ENCODE measurements around the gene DNAH14. TPM values are rescaled to one million over a fixed set of nuclear protein-coding genes. Genes with fewer than 3 reads are reported as not detected.

DNAH14 gene
- total RNA-seq, 1 experiment from 2014 or later: 57.3 TPM

- no peaks in the 10 kb centered on the region for H3K36me3 Mint-ChIP-seq (ENCODE audit: insufficient read depth, unreplicated experiment)
- BruUV-seq (replicated peaks): no TSS peak
- H3K27me3 Mint-ChIP-seq (ENCODE audit: insufficient read depth, unreplicated experiment): no peaks in the 10 kb centered on the region
- DNase-seq: no peak
- H3K27ac Mint-ChIP-seq (ENCODE audit: unreplicated experiment): no peak overlapping the region
- CTCF ChIA-PET: no interaction called here
- intact Hi-C loops (cut with micrococcal nuclease; ENCODE audit: unreplicated experiment): no loop called here
- Histone ChIP-seq H3K4me1 (peaks cover 6% of the 10 kb centered on the region), H3K9me3 (no peaks in the 10 kb centered on the region), H3K27me3 (replicated peaks; ENCODE audit: control insufficient read depth, insufficient read depth, low read length) (no peaks in the 10 kb centered on the region), H3K36me3 (ENCODE audit: control insufficient read depth, insufficient read depth, low read length) (no peaks in the 10 kb centered on the region), H3K4me3 (ENCODE audit: low read depth, low read length) (no peak overlapping the region)
- peaks cover 11% of the 10 kb centered on the region for H3K4me1 Mint-ChIP-seq (ENCODE audit: low read depth, unreplicated experiment)
- peak overlapping the region; percentile 10 for H3K4me3 Mint-ChIP-seq (ENCODE audit: unreplicated experiment)
- H3K9me3 Mint-ChIP-seq (ENCODE audit: unreplicated experiment): no peaks in the 10 kb centered on the region
- TF ChIP-seq CTCF (IDR thresholded peaks at IDR 0.05; ENCODE audit: insufficient read depth in 1 of 2, low read depth in 1 of 2, low read length in 1 of 2, severe bottlenecking in 1 of 2, unreplicated experiment in 1 of 2): no peak
- POLR2A ChIA-PET: no interaction called here
Measured at GRCh38 chr1:225447650-225448089, 518.2 kb downstream of the DNAH14 start.

GRCh38 chr1:225448146-225448805, 518.8 kb downstream of the DNAH14 start:
- TF ChIP-seq CTCF (IDR thresholded peaks at IDR 0.05; ENCODE audit: insufficient read depth in 1 of 2, low read depth in 1 of 2, low read length in 1 of 2, severe bottlenecking in 1 of 2, unreplicated experiment in 1 of 2): no peak
- H3K36me3 ChIP-seq (ENCODE audit: control insufficient read depth, insufficient read depth, low read length): no peaks in the 10 kb centered on the region
- DNase-seq: no peak
- H3K9me3 ChIP-seq: no peaks in the 10 kb centered on the region
- BruUV-seq (replicated peaks): no TSS peak
- H3K27ac Mint-ChIP-seq (ENCODE audit: unreplicated experiment): no peak overlapping the region
- intact Hi-C loops (cut with micrococcal nuclease; ENCODE audit: unreplicated experiment): no loop called here
- no peaks in the 10 kb centered on the region for H3K9me3 Mint-ChIP-seq (ENCODE audit: unreplicated experiment)
- H3K4me3 ChIP-seq (ENCODE audit: low read depth, low read length): no peak overlapping the region
- H3K36me3 Mint-ChIP-seq (ENCODE audit: insufficient read depth, unreplicated experiment): no peaks in the 10 kb centered on the region
- H3K27me3 Mint-ChIP-seq (ENCODE audit: insufficient read depth, unreplicated experiment): no peaks in the 10 kb centered on the region
- ChIA-PET CTCF (no interaction called here), POLR2A (no interaction called here)
- peaks cover 6% of the 10 kb centered on the region for H3K4me1 ChIP-seq
- no peaks in the 10 kb centered on the region for H3K27me3 ChIP-seq (replicated peaks; ENCODE audit: control insufficient read depth, insufficient read depth, low read length)
- no peak overlapping the region for H3K4me3 Mint-ChIP-seq (ENCODE audit: unreplicated experiment)
- peaks cover 11% of the 10 kb centered on the region for H3K4me1 Mint-ChIP-seq (ENCODE audit: low read depth, unreplicated experiment)

Measured in Caco-2 (cell line).